ENCODE results near the gene TSPAN32. TPM values are rescaled to one million over a fixed set of nuclear protein-coding genes. Genes with fewer than 3 reads are reported as not detected.

Gene TSPAN32
- total RNA-seq, 2 donors from 2014 or later = 8.1 to 14.8 TPM

DNA sequence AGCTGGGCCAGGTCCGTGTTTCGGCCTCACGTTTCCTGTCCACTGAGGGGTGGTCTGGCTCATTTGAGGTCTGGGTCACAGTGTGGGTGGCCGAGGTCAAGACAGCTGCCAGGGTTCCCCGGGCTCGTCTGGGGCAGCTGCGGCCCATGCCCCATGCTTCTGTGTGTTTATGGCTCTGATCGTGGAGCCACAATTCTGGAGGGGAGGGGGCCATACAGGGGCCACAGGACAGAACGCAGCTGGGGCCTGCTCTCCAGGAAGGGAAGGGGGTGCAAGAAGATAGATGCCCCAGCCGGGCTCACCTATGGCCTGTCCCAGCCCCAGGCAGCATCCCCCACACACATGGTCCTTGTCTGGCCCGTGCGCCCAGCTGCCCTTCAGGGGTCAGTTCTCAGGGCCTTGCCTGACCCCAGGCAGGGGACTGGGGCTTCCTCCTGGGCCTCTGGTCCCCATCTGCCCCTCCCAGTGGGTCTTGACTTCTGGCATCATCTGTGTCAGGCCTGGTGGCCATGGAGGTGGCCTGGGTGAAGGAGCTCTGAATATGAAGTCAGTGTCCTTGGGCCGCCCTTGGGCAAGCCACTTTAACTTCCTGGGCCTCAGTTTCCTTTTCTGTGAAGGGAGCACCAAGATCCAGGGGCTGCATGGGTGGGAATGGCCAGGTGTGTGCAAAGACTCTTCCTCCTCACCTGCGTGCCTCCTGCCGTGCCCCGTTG is 8.4 kb downstream of the TSPAN32 start:
- no peak for ATAC-seq (replicated peaks)
- Mint-ChIP-seq H3K27ac (no peak overlapping the region), H3K9me3 (no peaks in the 10 kb centered on the region), H3K4me3 (no peak overlapping the region), H3K27me3 (no peaks in the 10 kb centered on the region), H3K4me1 (peaks cover 9% of the 10 kb centered on the region), H3K36me3 (ENCODE audit: low read depth) (no peaks in the 10 kb centered on the region)

GRCh38 chr11:2310786-2311352 is 9.1 kb downstream of the TSPAN32 start:
- H3K27ac Mint-ChIP-seq = no peak overlapping the region
- H3K27me3 Mint-ChIP-seq = no peaks in the 10 kb centered on the region
- H3K36me3 Mint-ChIP-seq (ENCODE audit: low read depth) = no peaks in the 10 kb centered on the region
- H3K4me3 Mint-ChIP-seq = no peak overlapping the region
- ATAC-seq (replicated peaks) = no peak
- H3K4me1 Mint-ChIP-seq = peaks cover 8% of the 10 kb centered on the region
- no peaks in the 10 kb centered on the region for H3K9me3 Mint-ChIP-seq

- no peak for ATAC-seq (replicated peaks)
- H3K4me1 Mint-ChIP-seq = peaks cover 2% of the 10 kb centered on the region
- no peaks in the 10 kb centered on the region for H3K9me3 Mint-ChIP-seq
- H3K27me3 Mint-ChIP-seq = no peaks in the 10 kb centered on the region
- no peaks in the 10 kb centered on the region for H3K36me3 Mint-ChIP-seq (ENCODE audit: low read depth)
- no peak overlapping the region for H3K27ac Mint-ChIP-seq
- no peak overlapping the region for H3K4me3 Mint-ChIP-seq
These were observed 9.7 kb downstream of the TSPAN32 start for GRCh38 chr11:2311353-2312133.

GRCh38 chr11:2312232-2313042 is 10.6 kb downstream of the TSPAN32 start:
- no peaks in the 10 kb centered on the region for H3K4me1 Mint-ChIP-seq
- no peaks in the 10 kb centered on the region for H3K36me3 Mint-ChIP-seq (ENCODE audit: low read depth)
- no peaks in the 10 kb centered on the region for H3K9me3 Mint-ChIP-seq
- no peak overlapping the region for H3K4me3 Mint-ChIP-seq
- H3K27ac Mint-ChIP-seq = no peak overlapping the region
- no peak for ATAC-seq (replicated peaks)
- H3K27me3 Mint-ChIP-seq = no peaks in the 10 kb centered on the region

GRCh38 chr11:2313051-2313951 is 11.5 kb downstream of the TSPAN32 start:
- ATAC-seq (replicated peaks) = no peak
- Mint-ChIP-seq H3K27ac (no peak overlapping the region), H3K36me3 (ENCODE audit: low read depth) (no peaks in the 10 kb centered on the region), H3K9me3 (no peaks in the 10 kb centered on the region), H3K27me3 (no peaks in the 10 kb centered on the region), H3K4me1 (no peaks in the 10 kb centered on the region), H3K4me3 (no peak overlapping the region)

DNA sequence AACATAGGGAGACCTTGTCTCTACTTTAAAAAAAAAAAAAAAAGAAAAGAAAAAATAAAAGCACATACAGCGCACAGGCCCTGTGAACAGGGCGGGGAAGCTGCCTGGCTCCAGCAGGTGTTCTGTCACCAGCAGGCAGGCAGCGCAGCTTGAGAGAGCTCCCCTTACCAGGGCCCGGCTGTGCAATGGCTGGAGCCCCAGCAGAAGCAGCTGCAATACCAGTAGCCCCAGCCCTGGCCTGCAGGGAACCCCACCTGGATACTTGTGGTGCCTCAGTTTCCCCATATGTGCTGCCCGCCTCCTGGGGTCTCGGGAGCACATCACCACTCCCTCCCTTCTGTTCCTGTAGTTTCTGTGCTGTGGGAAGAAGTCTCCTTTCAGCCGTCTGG is 12.3 kb downstream of the TSPAN32 start:
- Mint-ChIP-seq H3K4me1 (no peaks in the 10 kb centered on the region), H3K27me3 (no peaks in the 10 kb centered on the region), H3K36me3 (ENCODE audit: low read depth) (no peaks in the 10 kb centered on the region), H3K9me3 (no peaks in the 10 kb centered on the region), H3K27ac (no peak overlapping the region), H3K4me3 (no peak overlapping the region)
- ATAC-seq (replicated peaks) = no peak

GRCh38 chr11:2314525-2315394 is 12.9 kb downstream of the TSPAN32 start:
- no peak overlapping the region for H3K27ac Mint-ChIP-seq
- H3K36me3 Mint-ChIP-seq (ENCODE audit: low read depth) = no peaks in the 10 kb centered on the region
- H3K27me3 Mint-ChIP-seq = no peaks in the 10 kb centered on the region
- ATAC-seq (replicated peaks) = no peak
- no peaks in the 10 kb centered on the region for H3K9me3 Mint-ChIP-seq
- H3K4me3 Mint-ChIP-seq = no peak overlapping the region
- no peaks in the 10 kb centered on the region for H3K4me1 Mint-ChIP-seq

DNA sequence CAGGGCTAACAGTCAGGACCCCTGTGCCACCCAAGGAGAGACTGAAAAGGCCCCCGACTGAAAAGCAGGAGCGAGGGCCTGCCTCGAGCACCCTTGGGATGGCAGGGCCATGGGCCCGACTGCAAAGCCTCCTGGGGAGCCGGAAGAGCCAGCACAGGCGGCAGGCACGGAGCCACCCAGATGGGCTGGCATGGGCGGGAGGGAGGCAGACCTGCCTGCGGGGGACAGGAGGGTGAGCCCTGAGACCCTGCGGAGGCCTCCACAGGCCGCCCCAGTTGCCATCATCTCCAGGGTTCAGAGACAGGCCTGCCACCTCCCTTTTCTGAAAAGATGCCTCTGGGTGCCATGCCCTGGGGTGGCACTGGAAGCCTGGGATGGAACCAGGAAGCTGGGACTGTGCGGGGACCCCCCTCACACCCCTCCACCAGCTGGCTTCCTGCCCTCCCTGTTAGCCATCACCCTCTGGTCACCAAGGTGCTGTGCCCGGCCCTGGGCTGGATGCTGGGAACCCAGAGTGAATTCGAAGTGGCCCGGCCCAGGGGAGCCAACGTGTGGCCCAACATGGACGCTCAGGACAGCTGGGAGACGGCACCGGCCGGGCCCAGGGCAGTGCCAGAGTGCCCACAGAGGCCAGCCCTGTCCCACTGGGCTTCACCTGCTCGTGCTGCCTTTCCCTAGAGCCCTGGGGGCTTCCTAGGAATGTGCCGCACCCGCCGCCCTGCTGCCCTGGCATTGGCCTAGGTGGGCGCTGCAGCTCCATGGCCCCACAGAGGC is 13.8 kb downstream of the TSPAN32 start:
- no peak for ATAC-seq (replicated peaks)
- Mint-ChIP-seq H3K27ac (no peak overlapping the region), H3K9me3 (no peaks in the 10 kb centered on the region), H3K27me3 (no peaks in the 10 kb centered on the region), H3K4me1 (no peaks in the 10 kb centered on the region), H3K36me3 (ENCODE audit: low read depth) (no peaks in the 10 kb centered on the region), H3K4me3 (no peak overlapping the region)

- no peak overlapping the region for H3K4me3 Mint-ChIP-seq
- no peak for ATAC-seq (replicated peaks)
- H3K36me3 Mint-ChIP-seq (ENCODE audit: low read depth) = no peaks in the 10 kb centered on the region
- H3K27ac Mint-ChIP-seq = no peak overlapping the region
- no peaks in the 10 kb centered on the region for H3K27me3 Mint-ChIP-seq
- no peaks in the 10 kb centered on the region for H3K4me1 Mint-ChIP-seq
- H3K9me3 Mint-ChIP-seq = no peaks in the 10 kb centered on the region
These were observed 14.6 kb downstream of the TSPAN32 start for GRCh38 chr11:2316169-2316962.

- Mint-ChIP-seq H3K27me3 (peaks cover 1% of the 10 kb centered on the region), H3K4me3 (no peak overlapping the region), H3K36me3 (ENCODE audit: low read depth) (no peaks in the 10 kb centered on the region), H3K9me3 (no peaks in the 10 kb centered on the region), H3K27ac (no peak overlapping the region), H3K4me1 (no peaks in the 10 kb centered on the region)
- ATAC-seq (replicated peaks) = no peak
These were observed 15.1 kb downstream of the TSPAN32 start for GRCh38 chr11:2316963-2317244.

DNA sequence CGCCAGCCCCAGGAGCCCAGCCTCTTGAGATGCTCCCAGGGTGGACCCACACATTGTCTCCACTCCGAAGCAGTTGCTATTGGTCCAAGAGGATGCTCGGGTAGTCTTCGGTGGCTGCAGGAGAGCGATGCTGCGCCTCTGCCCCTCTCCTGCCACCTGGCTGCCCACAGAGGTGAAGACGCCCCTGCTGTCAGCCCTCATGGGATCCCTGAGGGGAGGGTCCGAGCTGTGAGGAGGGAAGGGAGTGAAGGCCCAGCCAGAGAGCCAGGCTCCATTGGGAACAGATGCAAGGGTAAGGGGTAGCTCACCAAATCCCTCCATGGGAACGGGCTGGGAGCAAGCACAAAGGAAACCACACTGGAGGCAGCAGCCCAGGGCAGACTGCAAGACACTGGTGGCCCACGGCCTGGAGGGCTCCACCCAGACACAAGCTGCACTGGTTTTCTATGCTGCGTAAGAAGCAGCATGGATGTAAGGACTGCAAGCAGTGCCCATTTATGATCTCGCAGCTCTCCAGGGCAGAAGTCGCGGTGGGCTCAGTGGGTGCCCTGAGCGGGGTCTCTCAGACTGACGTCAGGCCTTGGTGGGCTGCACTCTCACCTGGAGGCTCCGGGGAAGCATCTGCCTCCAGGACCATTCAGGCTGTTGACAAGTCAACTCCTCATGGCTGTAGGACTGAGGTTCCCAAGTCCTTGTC is 15.7 kb downstream of the TSPAN32 start:
- Mint-ChIP-seq H3K27ac (no peak overlapping the region), H3K4me3 (no peak overlapping the region), H3K27me3 (peaks cover 4% of the 10 kb centered on the region), H3K9me3 (no peaks in the 10 kb centered on the region), H3K36me3 (ENCODE audit: low read depth) (no peaks in the 10 kb centered on the region), H3K4me1 (no peaks in the 10 kb centered on the region)
- no peak for ATAC-seq (replicated peaks)

DNA sequence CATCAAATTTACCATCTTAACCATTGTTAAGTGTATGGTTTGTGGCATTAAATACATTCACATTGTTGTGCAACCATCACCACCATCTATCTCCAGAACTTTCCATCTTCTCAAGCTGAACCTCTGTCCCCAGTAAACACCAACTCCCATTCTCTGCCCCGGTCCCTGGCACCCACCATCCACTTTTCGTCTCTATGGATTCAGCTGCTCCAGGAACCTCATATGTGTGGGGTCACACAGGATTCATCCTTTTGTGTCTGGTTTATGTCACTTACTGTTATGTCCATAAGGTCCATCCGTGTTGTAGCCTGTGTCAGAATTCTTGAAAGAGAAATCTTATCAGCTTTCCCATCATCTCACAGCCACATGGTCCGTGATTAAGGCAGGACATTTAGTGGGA is 16.3 kb downstream of the TSPAN32 start:
- peaks cover 4% of the 10 kb centered on the region for H3K27me3 Mint-ChIP-seq
- H3K27ac Mint-ChIP-seq = no peak overlapping the region
- H3K4me3 Mint-ChIP-seq = no peak overlapping the region
- no peaks in the 10 kb centered on the region for H3K4me1 Mint-ChIP-seq
- no peaks in the 10 kb centered on the region for H3K36me3 Mint-ChIP-seq (ENCODE audit: low read depth)
- no peak for ATAC-seq (replicated peaks)
- no peaks in the 10 kb centered on the region for H3K9me3 Mint-ChIP-seq

All from activated T-helper 17 cell treated with anti-CD3 and anti-CD28 coated beads, Interleukin-2, amount 50 U/mL, for 72 hours (primary cell).